Measurements from ENCODE around the gene PMS1. TPM values are rescaled to one million over a fixed set of nuclear protein-coding genes. Genes with fewer than 3 reads are reported as not detected.
"Not testable (repeated sequence)": the region's sequence is repeated elsewhere in the genome, so short reads cannot be mapped to it uniquely, and the experiment has no call there.

The PMS1 gene
- total RNA-seq (10 to 100 TPM; 21.3 to 40.3 TPM), polyA plus RNA-seq (10 to 100 TPM in 1 of 2 donors, 1 to 10 TPM in 1; 6.8 to 15.6 TPM)
- long read RNA-seq, donor 1, transcript PMS1-213 (13 exons, 3,225 nt): major isoform, 7 of 11 reads
- long read RNA-seq, donor 1, partial matches to known transcripts: 0 of 11 reads
- long read RNA-seq, donor 1, other reads (novel, unspliced or antisense): 0 of 11 reads
- long read RNA-seq, donor 2, partial matches to known transcripts: 38 of 38 reads
- long read RNA-seq, donor 2, other reads (novel, unspliced or antisense): 0 of 38 reads
- long read RNA-seq, donor 3, partial matches to known transcripts: 0 of 4 reads
- long read RNA-seq, donor 3, other reads (novel, unspliced or antisense): 0 of 4 reads
- long read RNA-seq, donor 4: 0 reads
- long read RNA-seq, donor 5, partial matches to known transcripts: 0 of 7 reads
- long read RNA-seq, donor 5, other reads (novel, unspliced or antisense): 0 of 7 reads

DNA sequence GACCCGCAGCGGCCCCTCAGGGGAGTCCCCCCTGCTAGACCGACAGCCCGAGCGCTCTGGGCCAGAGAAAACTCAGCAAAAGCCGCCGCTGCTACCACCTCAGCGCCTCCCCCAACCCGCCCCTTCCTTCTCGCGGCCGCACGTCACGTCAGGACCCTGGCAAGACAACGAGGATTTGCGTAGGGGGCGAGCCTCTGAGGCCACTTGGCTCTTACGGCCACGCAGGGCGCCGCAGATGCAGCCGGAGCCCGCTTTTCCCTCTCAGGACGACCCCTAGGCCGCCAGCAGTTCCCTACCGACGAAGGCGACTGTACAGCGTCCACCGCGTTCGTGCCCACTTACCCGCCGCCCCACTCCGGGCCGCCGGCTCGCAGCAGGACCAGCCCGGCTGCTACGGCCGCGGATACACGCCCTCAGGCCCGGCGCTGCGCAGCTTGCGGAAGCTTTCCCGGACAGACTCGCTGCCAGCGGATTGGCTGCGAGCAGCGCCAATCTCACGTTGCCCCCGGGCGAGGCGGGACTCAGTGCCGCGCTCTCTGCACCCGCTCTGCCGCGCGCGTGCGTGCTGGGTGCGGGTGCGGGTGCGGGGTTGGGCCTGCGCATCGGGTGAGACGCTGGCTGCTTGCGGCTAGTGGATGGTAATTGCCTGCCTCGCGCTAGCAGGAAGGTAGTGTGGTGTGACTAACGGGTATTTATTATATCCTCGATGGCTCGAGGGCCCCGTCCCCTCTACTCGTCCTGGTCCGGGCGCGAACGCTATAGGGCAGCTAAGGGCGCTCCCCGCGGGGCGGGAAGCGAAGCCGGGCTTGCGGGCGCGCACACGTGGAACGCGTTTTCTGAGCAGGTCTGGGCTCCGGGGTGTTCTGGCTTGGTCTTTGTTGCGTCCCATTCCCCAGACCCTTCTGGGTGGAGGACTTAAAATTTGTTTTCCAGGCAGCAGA, at the start of gene PMS1, which contains the start of gene ORMDL1:
TSS of gene PMS1 (plus strand) at position 524 of the 941 bp plus-strand sequence. CDS start 7,360 bp downstream, outside the sequence.
TSS of gene ORMDL1 (minus strand) at position 413 of the 941 bp plus-strand sequence. CDS start 1,744 bp downstream, outside the sequence.
- Histone ChIP-seq H3K9ac (ENCODE audit: insufficient read depth in 1 of 2, low read length in 2 of 2) (peak within 1 kb of the TSS; percentile 67 to 98), H3K27ac (ENCODE audit: low read depth in 1 of 2, low read length in 1 of 2) (peak within 1 kb of the TSS; percentile 96 to 99), H3K4me1 (ENCODE audit: control insufficient read depth in 5 of 5, insufficient read depth in 5 of 5, low read length in 5 of 5) (peaks cover 1 to 21% (median 13%) of the 10 kb centered on the region in 5 donors), H3K4me3 (peak within 1 kb of the TSS; percentile 97), H3K27me3 (ENCODE audit: control insufficient read depth in 3 of 3, insufficient read depth in 3 of 3, low read length in 2 of 3) (no peaks in the 10 kb centered on the region), H3K9me3 (ENCODE audit: control insufficient read depth in 4 of 4, insufficient read depth in 3 of 4, low read length in 3 of 4) (no peaks in the 10 kb centered on the region), H3K36me3 (ENCODE audit: control insufficient read depth in 4 of 4, insufficient read depth in 4 of 4, low read length in 4 of 4) (peaks cover 2 to 20% (median 7%) of the 10 kb centered on the region in 4 donors)
- DNase-seq (peak; percentile 97 to 99 (median 97)), ATAC-seq (ENCODE audit: insufficient read depth, low FRiP score) (peak; percentile 99)
- 0% methylated on average over 93 to 96 of the region's 96 CpGs for WGBS, 2 donors
- TF ChIP-seq, protein P1, sequence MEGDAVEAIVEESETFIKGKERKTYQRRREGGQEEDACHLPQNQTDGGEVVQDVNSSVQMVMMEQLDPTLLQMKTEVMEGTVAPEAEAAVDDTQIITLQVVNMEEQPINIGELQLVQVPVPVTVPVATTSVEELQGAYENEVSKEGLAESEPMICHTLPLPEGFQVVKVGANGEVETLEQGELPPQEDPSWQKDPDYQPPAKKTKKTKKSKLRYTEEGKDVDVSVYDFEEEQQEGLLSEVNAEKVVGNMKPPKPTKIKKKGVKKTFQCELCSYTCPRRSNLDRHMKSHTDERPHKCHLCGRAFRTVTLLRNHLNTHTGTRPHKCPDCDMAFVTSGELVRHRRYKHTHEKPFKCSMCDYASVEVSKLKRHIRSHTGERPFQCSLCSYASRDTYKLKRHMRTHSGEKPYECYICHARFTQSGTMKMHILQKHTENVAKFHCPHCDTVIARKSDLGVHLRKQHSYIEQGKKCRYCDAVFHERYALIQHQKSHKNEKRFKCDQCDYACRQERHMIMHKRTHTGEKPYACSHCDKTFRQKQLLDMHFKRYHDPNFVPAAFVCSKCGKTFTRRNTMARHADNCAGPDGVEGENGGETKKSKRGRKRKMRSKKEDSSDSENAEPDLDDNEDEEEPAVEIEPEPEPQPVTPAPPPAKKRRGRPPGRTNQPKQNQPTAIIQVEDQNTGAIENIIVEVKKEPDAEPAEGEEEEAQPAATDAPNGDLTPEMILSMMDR (IDR thresholded peaks at IDR 0.05; ENCODE audit: control extremely low read depth, extremely low read depth): no peak

DNA sequence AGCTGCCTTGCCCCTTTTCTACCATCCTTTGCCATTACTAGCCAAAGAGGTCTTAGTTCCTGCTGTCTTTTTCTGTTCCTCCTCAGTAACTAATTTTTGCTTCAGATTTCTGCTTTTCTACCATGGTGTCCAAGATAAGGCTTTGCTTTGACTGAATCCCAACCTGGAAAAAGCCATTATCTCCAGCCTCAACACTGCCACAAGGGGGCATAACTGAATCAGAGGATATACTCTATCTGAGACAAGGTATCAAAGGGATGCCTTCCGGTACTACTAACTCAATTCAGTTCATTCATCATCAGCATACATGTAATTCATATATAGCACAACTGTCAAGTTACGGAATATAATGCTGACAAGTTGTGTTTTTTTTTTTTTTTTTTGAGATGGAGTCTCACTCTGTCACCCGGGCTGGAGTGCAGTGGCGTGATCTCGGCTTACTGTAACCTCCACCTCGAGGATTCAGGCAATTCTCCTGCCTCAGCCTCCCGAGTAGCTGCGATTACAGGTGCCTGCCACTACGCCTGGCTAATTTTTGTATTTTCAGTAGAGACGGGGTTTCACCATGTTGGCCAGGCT, 33.1 kb upstream of the PMS1 start:
- no peaks in the 10 kb centered on the region for H3K9me3 ChIP-seq (ENCODE audit: control insufficient read depth in 4 of 4, insufficient read depth in 3 of 4, low read length in 3 of 4)
- H3K27ac ChIP-seq (ENCODE audit: low read depth in 1 of 2, low read length in 1 of 2): no peak overlapping the region
- 83 to 85% methylated on average over 10 of the region's 10 CpGs for WGBS, 2 donors
- ATAC-seq (ENCODE audit: insufficient read depth, low FRiP score): no peak
- TF ChIP-seq, protein P1 (IDR thresholded peaks at IDR 0.05; ENCODE audit: control extremely low read depth, extremely low read depth): peak; percentile 18
- no peaks in the 10 kb centered on the region for H3K27me3 ChIP-seq (ENCODE audit: control insufficient read depth in 3 of 3, insufficient read depth in 3 of 3, low read length in 2 of 3)
- peaks cover 4 to 47% (median 14%) of the 10 kb centered on the region in 4 donors for H3K36me3 ChIP-seq (ENCODE audit: control insufficient read depth in 4 of 4, insufficient read depth in 4 of 4, low read length in 4 of 4)
- peak in 1 of 3 donors; percentile 19 for DNase-seq
- no peak overlapping the region for H3K9ac ChIP-seq (ENCODE audit: insufficient read depth in 1 of 2, low read length in 2 of 2)
- no peaks in the 10 kb centered on the region for H3K4me1 ChIP-seq (ENCODE audit: control insufficient read depth in 5 of 5, insufficient read depth in 5 of 5, low read length in 5 of 5)
- no peak overlapping the region for H3K4me3 ChIP-seq

DNA sequence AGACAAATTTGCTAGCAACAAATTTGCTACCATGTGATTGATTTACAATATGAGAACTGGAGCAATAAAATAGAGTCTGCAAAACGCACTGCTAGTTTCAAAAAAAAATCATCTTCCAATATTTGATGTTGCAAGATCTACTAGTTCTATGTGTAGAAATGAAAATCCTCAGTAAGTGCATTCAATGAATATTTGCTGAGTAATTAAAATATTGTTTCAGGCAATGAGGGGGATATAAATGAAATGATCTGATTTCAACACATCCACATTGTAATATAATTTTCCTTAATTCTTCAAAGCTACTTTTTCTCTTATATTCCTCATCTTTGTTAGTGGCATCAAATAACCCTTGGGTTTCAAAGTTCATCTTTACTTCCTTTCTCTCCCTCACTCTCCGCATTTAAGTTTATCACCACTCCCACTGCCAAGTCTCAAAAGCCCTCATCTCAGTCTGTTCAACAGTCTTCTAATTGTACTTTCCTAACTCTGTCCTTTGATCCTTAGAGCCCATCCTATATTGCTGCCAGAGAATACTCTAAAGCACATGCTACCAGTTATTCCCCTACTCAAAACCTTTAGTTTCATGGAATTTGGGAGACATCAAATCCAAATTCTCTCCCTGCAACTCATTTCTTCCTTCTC, 27.8 kb upstream of the PMS1 start:
- Histone ChIP-seq H3K27ac (ENCODE audit: low read depth in 1 of 2, low read length in 1 of 2) (no peak overlapping the region), H3K4me1 (ENCODE audit: control insufficient read depth in 5 of 5, insufficient read depth in 5 of 5, low read length in 5 of 5) (no peaks in the 10 kb centered on the region), H3K9me3 (ENCODE audit: control insufficient read depth in 4 of 4, insufficient read depth in 3 of 4, low read length in 3 of 4) (no peaks in the 10 kb centered on the region), H3K4me3 (no peak overlapping the region), H3K36me3 (ENCODE audit: control insufficient read depth in 4 of 4, insufficient read depth in 4 of 4, low read length in 4 of 4) (peaks cover 2 to 29% (median 16%) of the 10 kb centered on the region in 4 donors), H3K27me3 (ENCODE audit: control insufficient read depth in 3 of 3, insufficient read depth in 3 of 3, low read length in 2 of 3) (no peaks in the 10 kb centered on the region), H3K9ac (ENCODE audit: insufficient read depth in 1 of 2, low read length in 2 of 2) (no peak overlapping the region)
- WGBS, 2 donors: 82 to 94% methylated on average over 2 of the region's 2 CpGs
- DNase-seq (no peak), ATAC-seq (ENCODE audit: insufficient read depth, low FRiP score) (no peak)
- TF ChIP-seq, protein P1 (IDR thresholded peaks at IDR 0.05; ENCODE audit: control extremely low read depth, extremely low read depth): no peak

DNA sequence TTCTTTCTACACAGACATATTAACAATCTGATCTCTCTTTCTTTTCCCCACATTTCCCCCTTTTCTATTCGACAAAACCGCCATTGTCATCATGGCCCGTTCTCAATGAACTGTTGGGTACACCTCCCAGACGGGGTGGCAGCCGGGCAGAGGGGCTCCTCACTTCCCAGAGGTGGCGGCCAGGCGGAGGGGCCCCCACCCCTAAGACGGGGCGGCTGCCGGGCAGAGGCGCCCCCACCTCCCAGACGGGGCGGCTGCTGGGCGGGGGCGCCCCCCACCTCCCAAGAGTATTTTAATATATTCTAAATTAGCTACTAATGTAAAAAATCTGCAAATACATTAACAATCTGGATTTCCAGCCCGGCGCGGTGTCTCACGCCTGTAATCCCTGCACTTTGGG, 24.1 kb upstream of the PMS1 start:
- not testable (repeated sequence) for H3K27ac ChIP-seq (ENCODE audit: low read depth in 1 of 2, low read length in 1 of 2); DNase-seq; H3K27me3 ChIP-seq (ENCODE audit: control insufficient read depth in 3 of 3, insufficient read depth in 3 of 3, low read length in 2 of 3); H3K9ac ChIP-seq (ENCODE audit: insufficient read depth in 1 of 2, low read length in 2 of 2); H3K9me3 ChIP-seq (ENCODE audit: control insufficient read depth in 4 of 4, insufficient read depth in 3 of 4, low read length in 3 of 4); H3K36me3 ChIP-seq (ENCODE audit: control insufficient read depth in 4 of 4, insufficient read depth in 4 of 4, low read length in 4 of 4); ATAC-seq (ENCODE audit: insufficient read depth, low FRiP score); H3K4me3 ChIP-seq
- H3K4me1 ChIP-seq (ENCODE audit: control insufficient read depth in 5 of 5, insufficient read depth in 5 of 5, low read length in 5 of 5): peaks cover 0 to 13% (median 3%) of the 10 kb centered on the region in 5 donors
- 98 to 99% methylated on average over 18 of the region's 19 CpGs for WGBS, 2 donors
